Parathyroid adenoma (tissue), 2 donors: ENCODE data around the gene NUP98.

Source experiments
- H2AFZ ChIP-seq: fragments of 300-600 bp; sonication (generic); one replicate; pipeline ENCODE4 v1.7.0; 2017; ENCODE audit warnings: antibody characterized with exemption, mild to moderate bottlenecking
- H3K27ac ChIP-seq: fragments of 300-600 bp; sonication (generic); one replicate; pipeline ENCODE4 v1.7.0; 2017
- H3K27me3 ChIP-seq: fragments of 300-600 bp; sonication (generic); one replicate; pipeline ENCODE4 v1.7.0; 2017; ENCODE audit warnings: low read length; ENCODE audit not compliant: control insufficient read depth, insufficient read depth
- H3K36me3 ChIP-seq: fragments of 300-600 bp; sonication (generic); one replicate; pipeline ENCODE4 v1.7.0; 2017; ENCODE audit warnings: low read length; ENCODE audit not compliant: control insufficient read depth, insufficient read depth
- H3K4me1 ChIP-seq: fragments of 300-600 bp; sonication (generic); one replicate; pipeline ENCODE4 v1.7.0; 2017; ENCODE audit warnings: control low read depth
- H3K4me2 ChIP-seq: fragments of 300-600 bp; sonication (generic); one replicate; pipeline ENCODE4 v1.7.0; 2017; ENCODE audit warnings: low read length
- H3K4me3 ChIP-seq: fragments of 300-600 bp; sonication (generic); one replicate; pipeline ENCODE4 v1.7.0; 2017; ENCODE audit warnings: low read depth, low read length
- H3K79me2 ChIP-seq: fragments of 300-600 bp; sonication (generic); one replicate; pipeline ENCODE4 v1.7.0; 2017; ENCODE audit warnings: control low read depth
- H3K9ac ChIP-seq: fragments of 300-600 bp; sonication (generic); one replicate; pipeline ENCODE4 v1.7.0; 2017; ENCODE audit warnings: mild to moderate bottlenecking
- H3K9me3 ChIP-seq: fragments of 300-600 bp; sonication (generic); one replicate; pipeline ENCODE4 v1.7.0; 2017; ENCODE audit warnings: low read length; ENCODE audit not compliant: control insufficient read depth
- TF ChIP-seq, protein P1 (sequence below): fragments of 300-600 bp; sonication (generic); IDR thresholded peaks from one replicate; pipeline ENCODE4 v1.7.0; 2017; ENCODE audit warnings: antibody characterized with exemption, mild to moderate bottlenecking
- donor health status: primary hyperparathyroidism.

Gene NUP98

DNA sequence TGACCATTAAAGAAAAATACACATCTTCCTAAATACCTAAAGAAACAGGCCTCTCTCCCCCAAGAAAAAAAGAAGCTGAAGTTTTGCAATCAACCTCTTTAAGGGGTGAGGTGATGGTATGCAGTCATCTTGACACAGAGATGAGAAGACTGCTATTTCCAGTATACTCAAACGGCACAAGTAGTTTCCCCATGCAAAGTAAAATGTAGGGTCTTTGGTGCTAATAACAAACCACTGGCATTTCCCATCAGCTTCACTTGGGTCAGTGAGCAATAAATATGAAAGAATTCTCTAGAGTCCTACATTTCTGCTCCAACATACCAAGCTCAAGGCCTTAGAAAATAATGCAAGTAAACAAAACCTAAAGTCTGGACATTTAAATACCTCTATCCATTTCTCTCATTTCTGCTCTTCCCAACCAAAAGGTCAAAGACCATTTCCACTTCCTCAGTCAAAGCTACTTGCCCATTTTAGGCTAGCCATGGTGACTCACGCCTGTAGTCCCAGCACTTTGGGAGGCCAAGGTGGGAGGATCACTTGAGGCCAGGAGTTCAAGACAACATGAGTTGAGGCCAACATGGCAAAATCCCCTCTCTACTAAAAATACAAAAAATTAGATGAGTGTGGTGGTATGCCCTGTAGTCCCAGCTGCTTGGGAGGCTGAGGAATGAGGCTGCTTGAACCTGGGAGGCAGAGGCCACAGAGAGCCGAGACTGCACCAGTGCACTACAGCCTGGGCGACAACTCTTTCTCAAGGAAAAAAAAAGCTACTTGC is 86.7 kb downstream of the NUP98 start:
- Histone ChIP-seq H3K27ac (no peak overlapping the region), H3K79me2 (no peaks in the 10 kb centered on the region), H2AFZ (no peak overlapping the region), H3K4me3 (no peak overlapping the region), H3K36me3 (no peaks in the 10 kb centered on the region), H3K4me1 (peaks cover 3% of the 10 kb centered on the region), H3K9ac (no peak overlapping the region), H3K27me3 (no peaks in the 10 kb centered on the region), H3K9me3 (no peaks in the 10 kb centered on the region), H3K4me2 (no peak overlapping the region)
- TF ChIP-seq, protein P1, sequence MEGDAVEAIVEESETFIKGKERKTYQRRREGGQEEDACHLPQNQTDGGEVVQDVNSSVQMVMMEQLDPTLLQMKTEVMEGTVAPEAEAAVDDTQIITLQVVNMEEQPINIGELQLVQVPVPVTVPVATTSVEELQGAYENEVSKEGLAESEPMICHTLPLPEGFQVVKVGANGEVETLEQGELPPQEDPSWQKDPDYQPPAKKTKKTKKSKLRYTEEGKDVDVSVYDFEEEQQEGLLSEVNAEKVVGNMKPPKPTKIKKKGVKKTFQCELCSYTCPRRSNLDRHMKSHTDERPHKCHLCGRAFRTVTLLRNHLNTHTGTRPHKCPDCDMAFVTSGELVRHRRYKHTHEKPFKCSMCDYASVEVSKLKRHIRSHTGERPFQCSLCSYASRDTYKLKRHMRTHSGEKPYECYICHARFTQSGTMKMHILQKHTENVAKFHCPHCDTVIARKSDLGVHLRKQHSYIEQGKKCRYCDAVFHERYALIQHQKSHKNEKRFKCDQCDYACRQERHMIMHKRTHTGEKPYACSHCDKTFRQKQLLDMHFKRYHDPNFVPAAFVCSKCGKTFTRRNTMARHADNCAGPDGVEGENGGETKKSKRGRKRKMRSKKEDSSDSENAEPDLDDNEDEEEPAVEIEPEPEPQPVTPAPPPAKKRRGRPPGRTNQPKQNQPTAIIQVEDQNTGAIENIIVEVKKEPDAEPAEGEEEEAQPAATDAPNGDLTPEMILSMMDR, result no peak

DNA sequence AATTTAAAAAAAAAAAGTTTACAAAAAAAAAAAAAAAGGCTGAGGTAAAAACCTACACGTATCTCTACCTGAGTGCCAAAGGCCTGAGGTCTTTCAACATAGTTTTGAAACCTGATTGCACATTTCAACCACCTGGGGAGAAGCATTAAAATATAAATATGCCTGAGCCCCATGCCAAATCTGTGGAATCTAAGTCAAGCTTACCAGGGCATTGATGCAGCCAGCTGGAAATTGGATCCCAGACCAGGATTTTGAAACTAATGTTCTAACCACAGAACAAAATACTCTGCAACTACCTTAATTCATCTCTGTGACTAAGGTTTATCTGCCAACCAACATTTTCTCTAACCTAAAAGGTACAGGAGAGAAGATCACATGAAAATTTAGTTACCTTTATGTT is 87.4 kb downstream of the NUP98 start:
- Histone ChIP-seq H3K4me1 (peaks cover 3% of the 10 kb centered on the region), H3K9ac (no peak overlapping the region), H3K4me2 (no peak overlapping the region), H3K4me3 (no peak overlapping the region), H3K79me2 (no peaks in the 10 kb centered on the region), H3K27me3 (no peaks in the 10 kb centered on the region), H3K9me3 (no peaks in the 10 kb centered on the region), H3K36me3 (no peaks in the 10 kb centered on the region), H2AFZ (no peak overlapping the region), H3K27ac (no peak overlapping the region)
- TF ChIP-seq, protein P1, result no peak

DNA sequence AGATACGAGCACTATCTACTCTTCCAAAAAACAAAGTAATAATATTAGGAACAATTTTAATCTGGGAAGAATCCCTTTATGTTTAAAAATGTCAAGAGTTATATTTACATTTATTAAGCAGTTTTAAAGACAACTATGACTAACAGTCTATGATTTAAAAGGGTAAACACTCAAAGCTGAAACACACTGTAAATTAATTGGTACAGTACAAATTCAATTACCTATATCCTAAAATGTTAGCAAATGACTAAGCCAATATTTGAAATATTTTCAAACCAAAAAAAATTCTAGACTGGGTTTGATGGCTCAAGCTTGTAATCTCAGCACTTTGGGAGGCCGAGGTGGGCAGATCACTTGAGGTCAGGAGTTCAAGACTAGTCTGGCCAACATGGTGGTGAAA is 90.2 kb downstream of the NUP98 start:
- TF ChIP-seq, protein P1, result no peak
- no peak overlapping the region for H3K9ac ChIP-seq
- H3K27me3 ChIP-seq, result no peaks in the 10 kb centered on the region
- H2AFZ ChIP-seq, result no peak overlapping the region
- H3K79me2 ChIP-seq, result no peaks in the 10 kb centered on the region
- H3K4me2 ChIP-seq, result no peak overlapping the region
- peaks cover 3% of the 10 kb centered on the region for H3K4me1 ChIP-seq
- no peaks in the 10 kb centered on the region for H3K36me3 ChIP-seq
- H3K9me3 ChIP-seq, result no peaks in the 10 kb centered on the region
- H3K4me3 ChIP-seq, result no peak overlapping the region
- H3K27ac ChIP-seq, result no peak overlapping the region

DNA sequence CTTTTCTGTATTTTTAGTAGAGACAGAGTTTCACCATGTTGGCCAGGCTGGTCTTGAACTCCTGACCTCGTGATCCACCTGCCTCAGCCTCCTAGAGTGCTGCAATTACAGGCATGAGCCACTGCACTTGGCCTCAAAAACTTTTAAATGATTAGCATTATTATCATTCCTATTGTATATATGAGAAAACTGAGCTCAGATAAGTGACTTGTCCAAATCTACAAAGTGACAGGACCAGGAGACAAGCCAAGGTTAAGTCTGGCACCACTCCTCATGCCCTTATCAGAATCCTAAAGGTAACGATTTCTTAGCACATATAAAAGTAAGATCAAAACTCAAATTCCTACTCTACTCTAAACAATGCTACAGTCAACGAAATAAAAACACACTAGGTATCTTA is 94.0 kb downstream of the NUP98 start:
- Histone ChIP-seq H3K9ac (no peak overlapping the region), H3K79me2 (no peaks in the 10 kb centered on the region), H3K27me3 (no peaks in the 10 kb centered on the region), H3K27ac (no peak overlapping the region), H3K9me3 (no peaks in the 10 kb centered on the region), H2AFZ (no peak overlapping the region), H3K4me1 (no peaks in the 10 kb centered on the region), H3K4me2 (no peak overlapping the region), H3K36me3 (no peaks in the 10 kb centered on the region), H3K4me3 (no peak overlapping the region)
- TF ChIP-seq, protein P1, result no peak

DNA sequence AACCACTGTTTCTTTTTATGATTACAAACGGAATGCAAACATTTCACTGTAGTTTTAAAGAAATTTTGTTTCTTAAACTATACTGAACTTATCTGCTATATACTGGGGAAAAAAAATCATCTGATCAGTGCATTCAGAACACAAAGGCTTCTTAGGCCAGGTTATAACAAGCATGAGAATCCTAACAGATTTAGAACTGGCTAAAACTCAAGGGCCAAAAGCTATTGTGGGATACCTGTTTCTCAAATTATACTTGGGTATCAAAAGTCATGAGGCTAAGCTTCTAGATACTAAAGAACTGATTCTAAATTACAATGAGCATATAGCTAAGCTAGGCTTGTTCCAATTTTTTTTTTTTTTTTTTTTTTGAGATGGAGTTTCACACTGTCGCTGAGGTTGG is 96.4 kb downstream of the NUP98 start:
- no peaks in the 10 kb centered on the region for H3K27me3 ChIP-seq
- H3K4me1 ChIP-seq, result no peaks in the 10 kb centered on the region
- TF ChIP-seq, protein P1, result no peak
- H3K4me3 ChIP-seq, result no peak overlapping the region
- H3K9me3 ChIP-seq, result no peaks in the 10 kb centered on the region
- no peaks in the 10 kb centered on the region for H3K79me2 ChIP-seq
- H3K4me2 ChIP-seq, result no peak overlapping the region
- H3K9ac ChIP-seq, result no peak overlapping the region
- no peaks in the 10 kb centered on the region for H3K36me3 ChIP-seq
- no peak overlapping the region for H2AFZ ChIP-seq
- H3K27ac ChIP-seq, result no peak overlapping the region
